Activated T-cell treated with anti-CD3 and anti-CD28 coated beads, Interleukin-2, amount 50 U/mL, for 48 hours (primary cell): ENCODE measurements around the gene DRAM1.
"Not testable (repeated sequence)": the region's sequence is repeated elsewhere in the genome, so short reads cannot be mapped to it uniquely, and the experiment has no call there.

Source experiments
- DNase-seq, 2 experiments: peaks; one replicate each; pipeline ENCODE4 v3.0.0-alpha.2; 2020

Gene DRAM1, protein sequence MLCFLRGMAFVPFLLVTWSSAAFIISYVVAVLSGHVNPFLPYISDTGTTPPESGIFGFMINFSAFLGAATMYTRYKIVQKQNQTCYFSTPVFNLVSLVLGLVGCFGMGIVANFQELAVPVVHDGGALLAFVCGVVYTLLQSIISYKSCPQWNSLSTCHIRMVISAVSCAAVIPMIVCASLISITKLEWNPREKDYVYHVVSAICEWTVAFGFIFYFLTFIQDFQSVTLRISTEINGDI

DNA sequence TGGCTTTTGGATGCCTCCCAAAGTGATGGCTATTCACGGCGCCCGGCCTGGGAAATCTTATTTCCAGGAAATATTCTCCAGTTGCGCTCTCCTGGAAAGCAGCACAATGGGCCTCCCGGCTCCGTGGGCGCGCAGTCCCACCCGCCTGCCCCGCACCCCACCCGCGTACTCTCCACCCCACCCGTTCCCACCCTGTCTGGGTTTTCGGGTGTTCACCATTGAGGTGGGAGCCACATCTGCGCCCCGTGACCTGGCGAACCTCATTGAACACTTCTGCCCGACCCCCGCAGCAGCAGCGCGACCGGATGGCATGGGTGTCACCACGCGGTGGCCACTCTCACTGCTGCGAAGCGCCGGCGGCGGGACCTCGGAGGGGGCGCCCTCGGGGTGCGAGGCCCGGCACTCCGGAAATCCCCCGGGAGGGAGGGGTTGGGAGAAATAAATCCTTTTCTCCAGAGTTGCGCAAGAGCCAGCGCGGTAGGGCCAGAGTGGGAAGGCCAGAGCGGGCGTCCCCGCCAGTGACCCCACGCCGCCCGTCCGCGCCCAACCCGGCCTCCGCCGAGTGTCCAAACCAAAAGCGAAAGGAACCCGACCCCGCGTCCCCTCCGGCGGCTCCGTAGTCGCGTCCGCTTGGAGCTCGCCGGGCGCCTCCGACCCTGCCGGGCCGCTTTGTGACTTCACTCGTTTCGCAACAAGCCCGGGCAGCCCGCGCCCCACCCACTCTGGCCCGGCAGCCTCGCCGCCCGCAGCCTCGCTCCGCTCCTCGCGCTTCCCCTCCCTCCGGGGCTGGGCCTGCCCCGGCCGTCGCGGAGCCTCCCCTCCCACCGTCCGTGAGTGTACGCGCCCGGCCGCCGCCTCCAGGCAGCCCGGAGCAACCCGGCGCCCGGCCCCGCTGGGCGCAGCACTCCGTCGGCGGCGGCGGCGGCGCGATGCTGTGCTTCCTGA, at the start of gene DRAM1:
Gene DRAM1 (plus strand): TSS at position 720 of the 945 bp plus-strand sequence. CDS start 210 bp downstream, at position 930.
- DNase-seq = peak; percentile 78 to 84

DNA sequence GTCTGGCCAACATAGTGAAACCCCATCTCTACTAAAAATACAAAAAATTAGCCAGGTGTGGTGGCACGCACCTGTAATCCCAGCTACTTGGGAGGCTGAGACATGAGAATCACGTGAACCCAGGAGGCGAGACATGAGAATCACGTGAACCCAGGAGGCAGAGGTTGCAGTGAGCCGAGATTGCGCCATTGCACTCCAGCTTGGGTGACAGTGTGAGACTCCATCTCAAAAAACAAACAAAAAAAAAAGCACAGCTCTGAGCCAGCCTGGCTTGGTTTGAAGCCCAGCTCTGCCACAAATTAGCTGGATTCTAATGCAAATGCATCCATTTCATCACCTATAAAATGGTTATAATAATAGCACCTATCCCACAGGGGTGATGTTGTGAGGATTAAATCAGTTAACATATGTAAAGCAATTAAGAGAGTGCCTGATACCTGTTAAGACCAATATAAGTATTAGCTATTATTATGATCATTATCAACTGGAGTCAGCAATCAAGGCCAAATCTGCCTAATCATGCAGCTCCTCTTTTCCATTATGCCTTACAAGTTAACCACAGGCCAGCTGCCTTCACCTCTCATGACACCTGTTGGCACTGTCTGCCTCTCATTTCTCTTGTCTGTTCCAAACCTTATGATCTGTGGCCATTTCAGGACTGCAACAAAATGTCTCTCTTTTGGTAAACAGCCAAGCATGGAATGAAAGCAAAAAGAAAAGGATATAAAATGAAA, 48.8 kb upstream of the DRAM1 start:
- no peak for DNase-seq

DNA sequence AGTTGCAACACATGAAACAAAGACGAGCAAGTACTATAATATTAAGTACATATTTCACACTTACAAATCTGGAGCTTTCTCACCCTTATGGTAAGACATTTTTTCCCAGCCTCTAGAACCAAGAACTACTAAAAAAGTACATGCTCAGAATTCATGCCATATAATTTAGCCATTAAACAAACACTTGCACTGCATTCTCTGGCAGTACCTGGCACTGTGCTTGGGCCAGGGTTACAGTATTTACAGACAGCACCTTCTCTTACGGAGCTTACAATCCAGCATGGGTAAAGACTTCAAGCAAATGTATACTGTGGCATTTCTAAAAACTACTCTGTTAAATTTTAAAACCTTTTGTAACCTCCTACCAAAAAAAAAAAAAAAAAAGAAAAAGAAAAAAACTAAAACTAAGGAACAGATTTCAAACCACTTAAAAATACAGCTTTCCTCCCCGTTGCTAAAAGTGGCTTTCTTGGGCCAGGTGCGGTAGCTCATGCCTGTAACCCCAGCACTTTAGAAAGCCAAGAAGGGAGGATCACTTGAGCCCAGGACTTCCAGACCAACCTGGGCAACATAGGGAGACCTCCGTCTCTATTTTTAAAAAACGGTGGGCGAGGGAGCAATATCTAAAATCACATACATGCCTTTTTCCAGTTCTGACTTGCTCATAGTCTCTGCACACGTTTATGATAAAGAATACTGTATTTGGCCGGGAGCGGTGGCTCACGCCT, 47.6 kb upstream of the DRAM1 start:
- no peak for DNase-seq

DNA sequence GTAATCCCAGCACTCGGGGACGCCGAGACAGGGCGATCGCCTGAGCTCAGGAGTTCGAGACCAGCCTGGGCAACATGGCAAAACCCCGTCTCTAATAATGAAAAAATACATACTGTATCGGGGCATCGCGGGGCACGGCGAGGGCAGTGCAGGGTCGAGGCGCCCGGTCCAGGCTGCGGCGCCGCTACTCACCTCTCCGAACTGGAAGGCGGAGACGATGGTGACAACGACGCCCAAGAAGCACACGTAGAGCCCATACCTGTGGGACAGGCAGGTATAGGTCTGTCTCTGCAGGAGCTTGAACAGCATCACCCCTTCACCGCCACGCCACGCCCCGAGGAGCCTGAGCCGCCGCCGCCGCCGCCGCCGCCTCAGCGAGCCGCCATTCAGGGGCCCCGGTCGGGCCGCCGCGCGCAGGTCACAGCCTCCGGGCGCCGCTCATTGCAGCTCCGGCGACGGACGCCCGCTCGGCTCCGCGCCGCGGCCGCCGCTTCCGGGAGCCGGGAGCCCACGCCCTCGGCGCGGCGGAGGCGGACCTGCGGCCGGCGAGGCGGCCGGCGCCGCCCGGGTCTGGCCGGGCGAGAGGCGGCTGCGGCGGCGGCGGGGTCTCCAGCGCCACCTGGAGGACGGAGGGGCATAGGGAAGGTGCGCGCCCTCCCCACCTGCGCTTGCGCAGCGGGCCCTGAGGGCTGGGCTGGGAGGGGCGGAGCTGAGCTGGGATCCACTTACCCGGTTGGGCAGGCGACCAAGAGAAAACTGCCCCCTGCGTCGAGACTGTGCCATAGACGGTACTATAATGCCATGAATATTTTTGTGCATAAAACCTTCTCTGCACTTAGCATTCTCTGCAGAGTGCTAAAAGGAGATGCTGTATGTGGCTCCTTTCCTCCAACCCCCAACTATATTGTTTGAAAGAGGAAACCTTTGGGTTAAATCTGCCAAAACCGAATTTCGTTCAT, 46.7 kb upstream of the DRAM1 start, which contains the start of gene GNPTAB:
Gene GNPTAB (minus strand): TSS at position 593 of the 959 bp plus-strand sequence. CDS start 284 bp downstream, at position 309.
- DNase-seq = peak; percentile 95 to 98

DNA sequence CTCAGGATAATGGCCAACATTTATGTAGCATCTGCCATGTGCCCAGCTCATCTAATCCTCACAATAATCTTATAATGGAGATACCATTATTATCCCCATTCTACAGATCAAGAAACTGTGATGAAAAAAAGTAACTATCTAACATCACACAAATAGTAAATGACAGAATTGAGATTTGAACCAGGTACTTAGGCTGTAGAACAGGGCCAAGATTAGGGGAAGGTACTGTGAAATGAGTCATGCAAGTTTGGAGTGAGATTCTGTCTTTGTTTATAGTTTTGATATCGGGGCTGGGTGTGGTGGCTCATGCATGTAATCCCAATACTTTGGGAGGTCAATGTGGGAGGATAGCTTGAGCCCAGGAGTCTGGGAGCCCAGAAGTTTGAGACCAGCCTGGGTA, 45.4 kb upstream of the DRAM1 start:
- DNase-seq = no peak

DNA sequence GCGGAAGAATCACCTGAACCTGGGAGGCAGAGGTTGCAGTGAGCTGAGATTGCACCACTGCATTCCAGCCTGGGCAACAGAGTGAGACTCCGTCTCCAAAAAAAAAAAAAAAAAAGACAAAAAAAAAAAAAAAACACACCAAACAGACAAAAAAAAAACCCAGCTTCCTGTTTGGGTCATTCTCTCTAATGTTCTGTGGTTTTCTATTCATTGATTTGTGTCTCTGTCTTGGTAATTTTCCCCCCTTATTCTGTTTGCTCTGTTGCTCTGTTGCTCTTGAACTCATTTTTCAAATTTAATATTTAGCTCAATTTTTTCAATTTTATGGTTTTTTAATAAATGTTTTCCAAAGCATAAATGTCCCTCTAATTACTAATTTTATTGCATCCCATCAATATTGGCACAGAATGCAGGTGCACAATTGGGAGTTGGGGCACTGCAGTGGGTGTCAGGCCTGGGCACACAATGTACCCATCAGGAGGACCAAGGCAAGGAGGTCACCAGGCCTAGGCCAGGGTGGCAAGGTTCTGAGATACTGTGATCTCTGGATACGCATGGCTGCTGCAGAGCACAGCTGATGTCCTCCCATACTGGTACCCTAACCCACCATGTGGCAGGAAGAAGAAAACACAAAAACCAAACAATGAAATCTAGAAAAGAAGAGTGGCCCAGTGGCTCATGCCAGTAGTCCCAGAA, 38.6 kb upstream of the DRAM1 start:
- no peak for DNase-seq

DNA sequence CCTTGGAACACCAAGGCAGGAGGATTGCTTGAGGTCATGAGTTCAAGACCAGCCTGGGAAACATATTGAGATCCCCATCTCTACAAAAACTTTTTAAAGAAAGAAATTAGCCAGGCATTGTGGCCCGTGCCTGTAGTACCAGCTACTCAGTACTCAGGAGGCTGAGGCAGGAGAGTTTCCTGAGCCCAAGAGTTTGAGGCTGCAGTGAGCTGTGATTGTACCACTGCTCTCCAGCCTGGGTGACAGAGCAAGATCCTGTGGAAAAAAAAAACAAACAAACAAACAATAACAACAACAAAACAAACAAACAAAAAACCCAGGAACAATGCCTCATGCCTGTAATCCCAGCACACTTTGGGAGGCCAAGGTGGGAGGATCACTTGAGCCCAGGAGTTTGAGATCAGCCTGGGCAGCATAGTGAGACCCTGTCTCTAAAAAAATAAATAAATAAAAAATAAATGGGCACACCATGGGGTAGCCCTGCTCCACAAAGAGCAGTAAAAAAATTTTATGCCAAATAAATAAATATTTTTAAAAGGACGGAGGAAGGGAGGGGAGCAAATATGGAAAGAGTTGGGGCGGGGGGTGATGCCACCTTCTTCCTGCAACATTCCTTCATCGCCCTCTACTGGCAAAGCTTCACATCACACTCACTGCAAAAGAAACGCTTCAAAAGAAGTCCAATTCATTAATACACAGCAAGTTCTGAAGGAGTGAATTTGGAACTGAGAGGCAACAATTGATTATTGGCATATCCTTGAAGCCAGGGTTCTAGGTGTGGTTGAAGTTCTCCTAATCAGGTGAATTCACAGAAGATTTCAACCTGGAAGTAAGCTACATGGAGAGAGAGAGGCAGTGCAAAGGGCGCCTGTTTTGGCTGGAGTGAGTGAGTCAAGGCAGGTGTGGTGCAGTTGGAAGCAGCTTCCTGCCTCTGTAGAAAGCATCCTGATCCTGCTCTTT, 37.8 kb upstream of the DRAM1 start:
- DNase-seq = peak; percentile 72 to 74

DNA sequence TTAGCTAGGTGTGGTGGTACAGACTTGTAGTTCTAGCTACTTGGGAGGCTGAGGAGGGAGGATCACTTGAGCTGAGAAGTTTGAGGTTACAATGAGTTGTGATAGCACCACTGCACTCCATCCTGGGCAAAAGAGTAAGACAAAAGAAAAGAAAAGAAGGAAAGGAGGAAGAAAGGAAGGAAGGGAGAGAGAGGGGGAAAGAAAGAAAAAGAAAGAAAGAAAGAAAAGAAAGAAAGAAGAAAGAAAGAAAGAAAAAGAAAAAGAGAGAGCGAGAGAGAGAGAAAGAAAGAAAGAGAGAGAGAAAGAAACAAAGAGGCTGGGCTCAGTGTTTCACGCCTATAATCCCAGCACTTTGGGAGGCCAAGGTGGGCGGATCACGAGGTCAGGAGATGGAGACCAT, 36.3 kb upstream of the DRAM1 start:
- no peak for DNase-seq

DNA sequence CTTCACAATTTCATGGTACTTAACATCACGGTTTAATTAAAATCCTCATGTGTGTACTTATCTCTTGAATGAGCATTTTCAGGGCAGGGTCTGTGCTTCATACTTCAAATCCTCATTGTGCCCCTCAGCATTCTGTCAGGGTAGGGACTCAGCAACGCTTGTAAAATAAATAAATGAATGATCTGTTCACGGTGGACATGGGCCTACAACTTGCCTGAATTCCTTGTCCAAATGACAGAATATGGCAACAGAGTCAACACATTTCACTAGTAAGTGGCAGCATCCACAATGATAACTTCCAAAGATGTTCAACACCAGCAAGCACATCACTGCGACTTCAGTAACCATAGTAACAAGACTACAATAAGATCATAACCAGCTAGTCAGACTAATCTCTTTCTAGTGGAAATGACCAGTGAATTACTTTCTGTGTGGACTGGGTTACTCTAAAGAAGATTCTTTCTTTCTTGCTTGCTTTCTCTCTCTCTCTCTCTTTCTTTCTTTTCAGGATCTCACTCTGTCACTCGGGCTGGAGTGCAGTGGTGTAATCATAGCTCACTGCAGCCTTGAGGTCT, 32.2 kb upstream of the DRAM1 start:
- no peak for DNase-seq

DNA sequence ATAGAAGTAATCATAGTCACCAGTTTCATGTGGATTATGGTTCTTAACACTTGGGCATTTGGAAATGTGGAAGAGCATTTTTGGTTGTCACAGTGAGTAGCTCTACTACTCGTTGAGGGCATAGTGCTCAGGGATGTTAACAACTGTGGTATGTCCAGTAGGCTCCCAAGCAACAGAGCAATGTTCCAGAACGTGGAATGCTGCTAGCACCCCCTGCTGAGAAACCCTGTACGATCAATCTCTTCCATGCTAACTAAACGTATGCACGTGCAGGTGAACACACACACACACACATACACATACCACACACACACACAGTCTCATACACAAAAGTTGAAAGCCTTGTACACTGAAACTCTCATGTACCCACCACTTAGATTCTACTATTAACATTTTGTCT, 30.1 kb upstream of the DRAM1 start:
- DNase-seq = no peak

DNA sequence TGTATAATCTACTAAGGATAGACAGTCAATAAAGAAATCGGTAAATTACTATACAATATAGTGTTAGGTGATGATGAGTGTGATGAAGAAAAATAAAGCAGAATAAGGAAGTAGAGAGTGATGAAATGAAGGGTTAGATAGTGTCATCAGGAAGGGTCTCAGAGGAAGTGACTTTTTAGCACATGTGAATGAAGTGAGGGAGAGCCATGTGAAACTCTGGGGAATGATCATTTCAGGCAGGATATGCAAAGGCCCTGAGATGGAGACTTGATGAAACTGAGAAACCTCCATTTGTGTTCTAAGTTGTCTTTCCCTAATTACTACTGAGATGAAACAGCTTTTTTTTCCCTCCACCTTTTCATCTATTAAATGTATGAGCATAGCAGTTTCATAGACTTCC, 27.2 kb upstream of the DRAM1 start:
- DNase-seq = no peak

DNA sequence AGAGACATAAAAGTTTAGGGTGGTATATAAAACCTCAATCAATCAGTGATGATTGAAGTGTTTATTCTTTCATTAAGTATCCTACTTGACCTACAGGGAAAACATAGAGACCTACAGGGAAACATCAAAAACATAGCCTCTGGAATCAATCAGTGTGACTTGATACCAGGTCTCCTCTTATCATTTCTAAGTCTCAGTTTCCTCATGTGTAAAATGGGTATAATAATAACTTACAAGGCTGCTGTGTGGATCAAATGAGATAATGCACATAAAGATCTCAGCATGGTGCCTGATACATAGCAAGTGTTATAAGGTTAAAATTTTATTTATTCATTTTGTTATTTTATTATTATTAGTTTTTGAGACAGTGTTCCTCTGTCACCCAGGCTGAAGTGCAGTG, 24.4 kb upstream of the DRAM1 start:
- no peak for DNase-seq

DNA sequence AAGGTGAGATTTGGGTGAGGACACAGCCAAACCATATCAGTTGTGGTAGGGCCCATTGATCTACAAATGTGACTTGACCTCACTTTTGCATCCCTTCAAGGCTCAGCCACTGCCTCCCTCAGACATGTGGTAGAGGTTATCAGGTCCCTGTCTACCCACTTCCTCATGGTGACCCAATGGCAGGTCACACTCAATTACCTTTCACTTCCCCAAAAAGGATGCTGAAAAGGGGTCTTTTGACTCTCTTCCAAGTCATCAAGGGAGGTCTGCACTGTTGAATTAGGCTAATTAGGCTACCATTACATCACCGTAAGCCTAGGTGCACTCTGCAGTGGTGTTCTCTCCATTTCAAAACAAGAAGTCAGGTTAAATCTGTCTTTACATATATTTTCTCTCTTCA, 22.6 kb upstream of the DRAM1 start:
- no peak for DNase-seq

DNA sequence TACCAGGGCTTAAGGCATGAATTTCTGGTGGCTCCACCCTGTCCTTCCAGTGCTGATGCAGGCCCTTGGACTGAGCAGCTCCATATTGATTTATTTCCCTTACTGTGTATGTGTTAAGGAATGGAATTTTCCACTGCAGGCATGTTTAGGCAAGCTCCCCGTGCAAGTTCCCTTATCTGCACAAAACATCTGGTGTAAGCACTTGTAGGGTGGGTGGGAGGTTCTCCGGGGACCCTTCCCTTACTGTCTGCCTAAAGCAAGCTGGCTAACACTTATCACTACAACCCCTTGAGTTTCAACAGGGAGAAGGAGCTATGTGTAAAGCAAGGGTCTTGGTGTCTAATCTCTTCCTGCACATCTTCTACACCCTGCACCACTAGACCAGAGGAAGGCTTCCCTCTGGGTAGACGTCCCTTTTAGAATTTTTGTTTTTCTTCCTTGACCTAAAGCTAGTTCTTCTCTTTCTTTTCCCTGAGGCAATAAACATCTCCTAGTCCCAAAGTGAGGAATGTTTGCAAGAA, 22.0 kb upstream of the DRAM1 start:
- DNase-seq = no peak

DNA sequence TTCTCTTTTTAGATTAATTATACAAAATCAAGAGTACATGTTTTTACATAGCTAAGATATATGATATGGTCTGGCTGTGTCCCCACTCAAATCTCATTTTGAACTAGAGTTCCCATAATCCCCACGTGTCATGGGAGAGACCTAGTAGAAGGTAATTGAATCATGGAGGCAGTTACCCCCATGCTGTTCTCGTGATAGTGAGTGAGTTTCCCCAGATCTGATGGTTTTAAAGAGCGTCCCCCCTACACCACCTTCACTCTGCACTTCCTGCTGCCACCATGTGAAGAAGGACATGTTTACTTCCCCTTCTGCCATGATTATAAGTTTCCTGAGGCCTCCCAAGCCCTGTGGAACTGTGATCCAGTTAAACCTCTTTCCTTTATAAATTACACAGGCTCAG, 21.4 kb upstream of the DRAM1 start:
- no peak for DNase-seq

DNA sequence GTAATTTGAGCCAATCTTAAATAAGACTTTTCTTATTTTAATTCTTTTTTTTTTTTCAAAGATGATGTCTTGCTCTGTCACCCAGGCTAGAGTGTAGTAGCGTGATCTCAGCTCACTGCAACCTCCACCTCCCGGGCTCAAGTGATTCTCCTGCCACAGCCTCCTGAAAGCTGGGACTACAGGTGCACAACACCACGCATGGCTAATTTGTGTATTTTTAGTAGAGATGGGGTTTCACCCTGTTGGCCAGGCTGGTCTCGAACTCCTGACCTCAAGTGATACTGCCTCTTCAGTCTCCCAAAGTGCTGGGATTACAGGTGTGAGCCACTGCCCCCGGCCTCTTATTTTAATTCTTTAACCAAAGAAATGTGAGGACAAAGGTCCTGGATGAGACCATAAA, 20.8 kb upstream of the DRAM1 start:
- not testable (repeated sequence) for DNase-seq

DNA sequence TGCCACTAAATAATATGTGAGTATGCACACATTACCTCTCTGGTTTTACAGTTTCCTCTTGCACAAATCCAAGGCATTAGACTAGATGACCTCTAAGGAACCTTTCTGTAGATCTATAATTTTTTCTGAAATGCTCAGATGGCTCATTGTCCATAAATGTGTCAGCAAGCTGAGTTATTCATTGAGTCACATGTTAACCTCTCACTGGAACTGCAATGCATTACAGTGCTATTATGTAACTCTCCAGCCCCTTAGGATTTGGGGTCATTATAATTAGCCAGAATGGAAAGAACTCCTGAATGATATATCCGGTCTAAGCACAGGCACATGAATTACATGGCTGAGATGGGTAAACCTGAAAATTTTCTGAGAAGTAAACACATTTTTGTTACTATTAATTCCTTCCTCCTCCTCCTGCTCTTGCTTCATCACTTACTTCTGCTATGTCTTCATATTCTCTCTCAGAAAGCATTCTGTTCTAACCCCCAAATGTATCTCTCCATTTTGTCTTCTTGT, 20.3 kb upstream of the DRAM1 start:
- no peak for DNase-seq

DNA sequence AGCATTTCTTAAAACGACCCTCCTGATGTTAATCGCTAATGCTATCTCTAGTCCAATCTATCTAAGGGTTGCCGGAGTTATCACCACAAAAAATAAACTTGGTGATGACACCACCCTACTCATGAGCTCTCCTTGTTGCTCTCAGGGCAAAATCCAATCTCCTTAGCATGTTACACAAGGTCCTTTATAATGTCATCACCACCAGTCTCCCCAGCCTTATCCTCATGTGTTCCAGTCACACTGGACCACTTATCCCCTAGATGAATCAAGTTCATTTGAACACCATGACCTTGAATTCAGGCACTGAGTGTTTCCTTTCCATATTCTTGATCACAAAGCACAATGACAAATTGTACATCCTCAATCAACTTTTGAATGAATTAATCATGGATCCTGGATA, 19.0 kb upstream of the DRAM1 start:
- no peak for DNase-seq
